WTC11 (cell line): ENCODE measurements around the gene RPRD1A. TPM values are rescaled to one million over a fixed set of nuclear protein-coding genes. Genes with fewer than 3 reads are reported as not detected.

Source experiments
- ATAC-seq: fragments of 200-7000 bp; cut with Tn5 transposase; 2 replicates; pipeline ENCODE4 v1.10.0; 2021; ENCODE audit warnings: mild to moderate bottlenecking, moderate library complexity
- CTCF ChIA-PET: fragments of 300-600 bp; sonication (Branson Sonifier 250); formaldehyde crosslinking; loops from one replicate; lab custom pipeline; 2021; ENCODE audit warnings: antibody characterized with exemption; lab: Charles Lee
- POLR2A ChIA-PET: fragments of 350-600 bp; sonication (Branson Sonifier 250); formaldehyde crosslinking; loops from one replicate; lab custom pipeline; 2021; ENCODE audit warnings: antibody characterized with exemption; lab: Charles Lee
- DNase-seq: peaks from one replicate; pipeline ENCODE4 v3.0.0; 2021; ENCODE audit warnings: low spot score
- H3K27ac Mint-ChIP-seq: 2 replicates; pipeline ENCODE4 v1.8.0; 2021; ENCODE audit warnings: mixed read lengths
- H3K27me3 Mint-ChIP-seq: 2 replicates; pipeline ENCODE4 v1.8.0; 2021; ENCODE audit warnings: low read depth, mild to moderate bottlenecking, moderate library complexity, mixed read lengths
- H3K36me3 Mint-ChIP-seq: 2 replicates; pipeline ENCODE4 v1.8.0; 2021; ENCODE audit warnings: mixed read lengths
- H3K4me1 Mint-ChIP-seq: 2 replicates; pipeline ENCODE4 v1.8.0; 2022; ENCODE audit warnings: mixed read lengths
- H3K4me3 Mint-ChIP-seq: 2 replicates; pipeline ENCODE4 v1.8.0; 2021; ENCODE audit warnings: mild to moderate bottlenecking, moderate library complexity, mixed read lengths
- H3K9me3 Mint-ChIP-seq: 2 replicates; pipeline ENCODE4 v1.8.0; 2021; ENCODE audit warnings: mixed read lengths
- ARID4B ChIP-seq: sonication (generic); formaldehyde crosslinking; IDR thresholded peaks from 2 replicates; pipeline ENCODE4 v1.8.0; 2023; ENCODE audit warnings: missing genetic modification reagents, mild to moderate bottlenecking, borderline replicate concordance
- CREM ChIP-seq: sonication (generic); formaldehyde crosslinking; IDR thresholded peaks from 2 replicates; pipeline ENCODE4 v1.8.1; 2022; ENCODE audit warnings: mild to moderate bottlenecking, missing genetic modification reagents, moderate library complexity
- E2F4 ChIP-seq: sonication (generic); formaldehyde crosslinking; IDR thresholded peaks from 2 replicates; pipeline ENCODE4 v1.8.1; 2022; ENCODE audit warnings: low read depth, mild to moderate bottlenecking, moderate library complexity, missing genetic modification reagents, borderline replicate concordance
- E2F5 ChIP-seq: sonication (generic); formaldehyde crosslinking; IDR thresholded peaks from 2 replicates; pipeline ENCODE4 v1.8.1; 2022; ENCODE audit warnings: mild to moderate bottlenecking, moderate library complexity, missing genetic modification reagents
- ESRRA ChIP-seq: sonication (generic); formaldehyde crosslinking; IDR thresholded peaks from 2 replicates; pipeline ENCODE4 v1.8.1; 2022; ENCODE audit warnings: mild to moderate bottlenecking, missing genetic modification reagents, borderline replicate concordance
- FOXJ3 ChIP-seq: sonication (generic); formaldehyde crosslinking; IDR thresholded peaks from 2 replicates; pipeline ENCODE4 v1.9.0; 2021; ENCODE audit warnings: missing genetic modification reagents, mild to moderate bottlenecking, borderline replicate concordance
- FOXK1 ChIP-seq: sonication (generic); formaldehyde crosslinking; IDR thresholded peaks from 2 replicates; pipeline ENCODE4 v1.8.0; 2022; ENCODE audit warnings: mild to moderate bottlenecking, moderate library complexity, missing genetic modification reagents
- GRHL2 ChIP-seq: fragments of 250-450 bp; sonication (Bioruptor Pico); IDR thresholded peaks from 2 replicates; pipeline ENCODE4 v1.8.0; 2022; ENCODE audit warnings: mild to moderate bottlenecking, moderate library complexity; ENCODE audit not compliant: insufficient replicate concordance, severe bottlenecking
- HMGXB4 ChIP-seq: sonication (generic); formaldehyde crosslinking; IDR thresholded peaks from 2 replicates; pipeline ENCODE4 v1.8.1; 2023; ENCODE audit warnings: mild to moderate bottlenecking, moderate library complexity, missing genetic modification reagents
- KAT7 ChIP-seq: sonication (generic); formaldehyde crosslinking; IDR thresholded peaks from 2 replicates; pipeline ENCODE4 v1.8.1; 2023; ENCODE audit warnings: missing genetic modification reagents, mild to moderate bottlenecking, borderline replicate concordance
- MLX ChIP-seq: sonication (generic); formaldehyde crosslinking; IDR thresholded peaks from 2 replicates; pipeline ENCODE4 v1.8.1; 2023; ENCODE audit warnings: mild to moderate bottlenecking, missing genetic modification reagents, moderate library complexity
- MYBL2 ChIP-seq: sonication (generic); formaldehyde crosslinking; IDR thresholded peaks from 2 replicates; pipeline ENCODE4 v1.8.1; 2023; ENCODE audit warnings: mild to moderate bottlenecking, moderate library complexity, missing genetic modification reagents
- NFE2L1 ChIP-seq: sonication (generic); formaldehyde crosslinking; IDR thresholded peaks from 2 replicates; pipeline ENCODE4 v1.8.1; 2023; ENCODE audit warnings: missing genetic modification reagents
- NR1H2 ChIP-seq: sonication (generic); formaldehyde crosslinking; IDR thresholded peaks from 2 replicates; pipeline ENCODE4 v1.9.0; 2021; ENCODE audit warnings: mild to moderate bottlenecking, moderate library complexity, missing genetic modification reagents
- RORB ChIP-seq: fragments of 250-450 bp; sonication (Bioruptor Pico); IDR thresholded peaks from 2 replicates; pipeline ENCODE4 v1.9.0; 2021; ENCODE audit warnings: mild to moderate bottlenecking
- USF1 ChIP-seq: sonication (generic); formaldehyde crosslinking; IDR thresholded peaks from 2 replicates; pipeline ENCODE4 v1.8.0; 2022; ENCODE audit warnings: mild to moderate bottlenecking, missing genetic modification reagents
- ZBTB43 ChIP-seq: sonication (generic); formaldehyde crosslinking; IDR thresholded peaks from 2 replicates; pipeline ENCODE4 v1.8.1; 2023; ENCODE audit warnings: mild to moderate bottlenecking, missing genetic modification reagents
- ZNF423 ChIP-seq: fragments of 250-450 bp; sonication (Bioruptor Pico); IDR thresholded peaks from 2 replicates; pipeline ENCODE4 v2.1.2; 2022; ENCODE audit warnings: mild to moderate bottlenecking, moderate library complexity
- ZNF671 ChIP-seq: fragments of 250-450 bp; sonication (Bioruptor Pico); IDR thresholded peaks from 2 replicates; pipeline ENCODE4 v1.8.0; 2021; ENCODE audit warnings: mild to moderate bottlenecking
- total RNA-seq: library from RNA; stranded (reverse); gene quantifications from 3 replicates; pipeline ENCODE4 v1.2.3, GENCODE V29; 2021

RPRD1A gene
- total RNA-seq, 1 experiment from 2014 or later, result 115 TPM

GRCh38 chr18:36114738-36115137 is 47.4 kb upstream of the RPRD1A start:
- no peak overlapping the region for H3K4me3 Mint-ChIP-seq
- no peaks in the 10 kb centered on the region for H3K4me1 Mint-ChIP-seq
- H3K27ac Mint-ChIP-seq, result no peak overlapping the region
- H3K27me3 Mint-ChIP-seq, result no peaks in the 10 kb centered on the region; the same call in 1 of the 2 replicates
- ATAC-seq (no peak), DNase-seq (no peak)
- no peaks in the 10 kb centered on the region for H3K9me3 Mint-ChIP-seq
- ChIA-PET CTCF (no interaction called here), POLR2A (no interaction called here)
- TF ChIP-seq GRHL2 (CRISPR knock-in tag) (no peak), MYBL2 (CRISPR knock-in tag) (no peak), USF1 (CRISPR knock-in tag) (no peak)
- peaks cover 67% of the 10 kb centered on the region for H3K36me3 Mint-ChIP-seq

GRCh38 chr18:36114251-36114650 is 46.9 kb upstream of the RPRD1A start:
- DNase-seq, result no peak
- TF ChIP-seq ZNF671 (no peak), ZNF423 (CRISPR knock-in tag) (no peak), NFE2L1 (CRISPR knock-in tag) (no peak), FOXJ3 (no peak), ESRRA (CRISPR knock-in tag) (no peak), CREM (no peak), RORB (CRISPR knock-in tag) (no peak), ARID4B (CRISPR knock-in tag) (no peak), E2F5 (CRISPR knock-in tag) (no peak), HMGXB4 (CRISPR knock-in tag) (no peak), KAT7 (CRISPR knock-in tag) (no peak), MLX (no peak), FOXK1 (no peak), E2F4 (no peak), ZBTB43 (CRISPR knock-in tag) (no peak), NR1H2 (no peak)
- TF ChIP-seq, all 79 proteins: peak for 0
- H3K27me3 Mint-ChIP-seq, result no peaks in the 10 kb centered on the region; the same call in 1 of the 2 replicates
- no peaks in the 10 kb centered on the region for H3K9me3 Mint-ChIP-seq
- ChIA-PET POLR2A (no interaction called here), CTCF (no interaction called here)
- H3K27ac Mint-ChIP-seq, result no peak overlapping the region
- ATAC-seq, result no peak
- H3K4me3 Mint-ChIP-seq, result no peak overlapping the region
- H3K4me1 Mint-ChIP-seq, result no peaks in the 10 kb centered on the region
- H3K36me3 Mint-ChIP-seq, result peaks cover 65% of the 10 kb centered on the region
